CD4-positive, alpha-beta memory T cell (primary cell): ENCODE data around the gene CCDC93. TPM values are rescaled to one million over a fixed set of nuclear protein-coding genes. Genes with fewer than 3 reads are reported as not detected.
"Not testable (repeated sequence)": the region's sequence is repeated elsewhere in the genome, so short reads cannot be mapped to it uniquely, and the experiment has no call there.

Experiments used
- CTCF ChIA-PET: fragments of 350-600 bp; sonication (Branson Sonifier 250); formaldehyde crosslinking; loops from one replicate; lab custom pipeline; 2021; ENCODE audit warnings: inconsistent platforms; ENCODE audit not compliant: partially characterized antibody; lab: Charles Lee
- POLR2A ChIA-PET: fragments of 350-600 bp; sonication (Branson Sonifier 250); formaldehyde crosslinking; loops from one replicate; lab custom pipeline; 2021; ENCODE audit not compliant: partially characterized antibody; lab: Charles Lee
- DNase-seq, 5 donors: peaks; one replicate each; pipeline versions ENCODE4 v3.0.0 to v3.0.0-alpha.2; 2020 to 2022; ENCODE audit warnings: mixed read lengths in 1 of 5
- H3K27ac ChIP-seq: one replicate; pipeline ENCODE4 v1.7.0; 2013; ENCODE audit warnings: low read depth, low read length
- H3K27me3 ChIP-seq: 2 replicates; pipeline ENCODE4 v1.7.0; 2013; ENCODE audit warnings: mild to moderate bottlenecking, low read length, moderate library complexity; ENCODE audit not compliant: insufficient read depth
- H3K36me3 ChIP-seq: 2 replicates; pipeline ENCODE4 v1.7.0; 2013; ENCODE audit warnings: mild to moderate bottlenecking, low read length, moderate library complexity; ENCODE audit not compliant: insufficient read depth
- H3K4me1 ChIP-seq: 2 replicates; pipeline ENCODE4 v1.7.0; 2013; ENCODE audit warnings: mild to moderate bottlenecking, low read length, moderate library complexity; ENCODE audit not compliant: insufficient read depth
- H3K4me3 ChIP-seq, 2 donors: one replicate each; pipeline ENCODE4 v1.7.0; 2013; ENCODE audit warnings: low read length in 2 of 2, mild to moderate bottlenecking in 1 of 2
- H3K9me3 ChIP-seq, 2 donors: one replicate each; pipeline ENCODE4 v1.7.0; 2013; ENCODE audit warnings: low read length in 2 of 2, control low read depth in 1 of 2; ENCODE audit not compliant: control insufficient read depth in 1 of 2
- H3K27ac Mint-ChIP-seq, 7 donors: one replicate each; pipeline ENCODE4 v1.8.0; 2020 to 2021; ENCODE audit warnings: mixed read lengths in 7 of 7, mild to moderate bottlenecking in 6 of 7, inconsistent platforms in 3 of 7, moderate library complexity in 3 of 7
- H3K27me3 Mint-ChIP-seq, 2 donors: one replicate each; pipeline ENCODE4 v1.8.0; 2020 to 2021; ENCODE audit warnings: mixed read lengths in 2 of 2
- H3K36me3 Mint-ChIP-seq, 2 donors: one replicate each; pipeline ENCODE4 v1.8.0; 2020 to 2021; ENCODE audit warnings: mixed read lengths in 2 of 2, inconsistent platforms in 1 of 2, mild to moderate bottlenecking in 1 of 2
- H3K4me1 Mint-ChIP-seq, 4 donors: one replicate each; pipeline ENCODE4 v1.8.0; 2020 to 2021; ENCODE audit warnings: mixed read lengths in 4 of 4, mild to moderate bottlenecking in 1 of 4
- H3K4me3 Mint-ChIP-seq, 8 donors: one replicate each; pipeline ENCODE4 v1.8.0; 2020 to 2021; ENCODE audit warnings: mixed read lengths in 8 of 8, mild to moderate bottlenecking in 7 of 8, moderate library complexity in 6 of 8, inconsistent platforms in 3 of 8
- H3K9me3 Mint-ChIP-seq, 8 donors: one replicate each; pipeline ENCODE4 v1.8.0; 2020 to 2021; ENCODE audit warnings: mixed read lengths in 8 of 8, mild to moderate bottlenecking in 5 of 8, inconsistent platforms in 3 of 8, moderate library complexity in 1 of 8
- intact Hi-C: fragments of 100-400 bp; cut with micrococcal nuclease; formaldehyde crosslinking; loops from one replicate; pipeline ENCODE4 v1.15.1; 2023
- polyA plus RNA-seq, 2 donors: library from polyadenylated mRNA; unstranded; fragments of 300-500 nt; fragmentation: Illumina TruSeq; gene quantifications; one replicate each; pipeline ENCODE4 v1.2.3, GENCODE V29; 2021
- total RNA-seq, 2 experiments: library from RNA; stranded (reverse); gene quantifications; one replicate each; pipeline ENCODE4 v1.2.3, GENCODE V29; 2021

Gene CCDC93
- total and polyA plus RNA-seq, 4 experiments from 2014 or later = 3.2 to 73.3 (median 40.5) TPM

DNA sequence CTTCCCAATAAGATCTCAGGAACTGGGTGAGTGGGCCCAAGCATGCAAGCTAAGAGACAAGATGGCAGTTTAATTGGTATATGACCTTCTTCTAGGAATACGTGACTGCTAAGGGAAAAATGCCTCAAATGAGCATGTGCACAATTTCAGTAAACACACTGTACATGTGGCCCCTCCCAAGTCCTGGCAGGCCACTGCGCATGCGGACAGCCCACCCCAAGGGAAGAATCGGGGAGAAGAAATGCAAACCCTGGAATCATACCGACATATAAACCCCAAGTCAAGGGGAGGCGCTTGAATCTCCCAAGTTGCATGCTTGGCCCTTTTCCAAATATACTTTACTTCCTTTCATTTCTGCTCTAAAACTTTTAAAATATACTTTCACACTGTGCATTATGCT lies 15.2 kb upstream of the CCDC93 start:
- ChIA-PET POLR2A (no interaction called here), CTCF (interaction anchor here (0.8 to 3.5 kb wide), 5 partner anchors 8 to 25 kb away, joined by 3 to 24 read pairs (median 4); no protein-coding TSS in a partner anchor)
- Histone ChIP-seq H3K27me3 (peaks cover 9% of the 10 kb centered on the region), H3K27ac (no peak overlapping the region), H3K4me1 (no peaks in the 10 kb centered on the region), H3K9me3 (no peaks in the 10 kb centered on the region), H3K4me3 (no peak overlapping the region), H3K36me3 (no peaks in the 10 kb centered on the region)
- Mint-ChIP-seq H3K27me3 (peaks cover 24 to 31% of the 10 kb centered on the region in 2 donors), H3K4me1 (no peaks in the 10 kb centered on the region), H3K4me3 (no peak overlapping the region), H3K27ac (no peak overlapping the region), H3K9me3 (no peaks in the 10 kb centered on the region), H3K36me3 (no peaks in the 10 kb centered on the region)
- intact Hi-C loops = loop anchor here (10.0 kb wide), 1 partner anchor 286 kb away; no protein-coding TSS in a partner anchor
- DNase-seq = no peak

DNA sequence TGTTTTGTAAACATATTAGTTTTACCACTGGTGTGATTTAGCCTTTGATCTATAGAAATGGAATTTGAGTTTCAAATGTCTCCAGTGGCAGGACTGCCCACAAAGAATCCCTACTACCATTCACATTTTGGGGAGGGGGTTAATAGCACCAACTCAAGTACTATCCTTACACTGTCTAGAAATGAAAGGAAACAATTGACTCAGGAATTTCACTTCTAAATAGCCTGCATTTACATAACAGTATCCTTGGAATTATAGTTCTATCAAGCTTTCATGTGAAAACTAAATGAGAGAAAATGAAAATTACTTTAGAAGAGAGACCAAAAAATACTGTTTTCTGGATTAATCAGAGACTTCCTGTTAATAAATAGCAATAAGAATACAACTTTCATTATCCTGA lies 7.5 kb upstream of the CCDC93 start:
- Histone ChIP-seq H3K9me3 (no peaks in the 10 kb centered on the region), H3K4me1 (no peaks in the 10 kb centered on the region), H3K27me3 (no peaks in the 10 kb centered on the region), H3K36me3 (no peaks in the 10 kb centered on the region), H3K27ac (no peak overlapping the region), H3K4me3 (no peak overlapping the region)
- Mint-ChIP-seq H3K36me3 (no peaks in the 10 kb centered on the region), H3K9me3 (no peaks in the 10 kb centered on the region), H3K27me3 (peaks cover 3 to 5% of the 10 kb centered on the region in 2 donors), H3K27ac (no peak overlapping the region), H3K4me1 (peaks cover 0 to 6% (median 3%) of the 10 kb centered on the region in 4 donors), H3K4me3 (no peak overlapping the region)
- DNase-seq = no peak
- ChIA-PET POLR2A (no interaction called here), CTCF (interaction anchor here (1.1 to 1.2 kb wide), 2 partner anchors 11 to 18 kb away, joined by 5 to 7 read pairs; no protein-coding TSS in a partner anchor)
- intact Hi-C loops = loop anchor here (10.0 kb wide), 1 partner anchor 293 kb away; no protein-coding TSS in a partner anchor

DNA sequence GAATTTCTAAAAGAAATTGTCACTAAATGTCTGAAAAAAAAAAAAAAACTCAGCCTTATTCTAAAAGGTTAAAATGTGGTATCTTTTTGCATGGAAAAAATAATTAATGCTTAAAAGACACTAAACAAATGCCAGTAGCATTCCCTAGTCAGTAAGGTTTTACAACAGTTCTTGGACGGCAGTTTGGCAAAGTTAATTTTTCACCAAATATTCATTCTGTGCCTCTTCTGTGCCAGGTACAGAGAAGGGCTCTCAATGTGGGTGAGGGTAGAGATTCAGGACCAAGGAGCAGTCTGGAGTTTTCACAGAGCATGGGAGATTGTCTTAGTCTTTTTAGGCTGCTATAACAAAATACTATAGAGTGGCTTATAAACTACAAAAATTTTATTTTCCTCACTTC lies 6.0 kb upstream of the CCDC93 start:
- ChIA-PET CTCF (no interaction called here), POLR2A (no interaction called here)
- Mint-ChIP-seq H3K27ac (no peak overlapping the region), H3K4me3 (no peak overlapping the region), H3K27me3 (peaks cover 0 to 5% of the 10 kb centered on the region in 2 donors), H3K36me3 (no peaks in the 10 kb centered on the region), H3K4me1 (peaks cover under 1 to 9% (median 4%) of the 10 kb centered on the region in 4 donors), H3K9me3 (no peaks in the 10 kb centered on the region)
- no peak for DNase-seq
- H3K4me1 ChIP-seq = peaks cover 1% of the 10 kb centered on the region
- no peaks in the 10 kb centered on the region for H3K36me3 ChIP-seq
- H3K27me3 ChIP-seq = no peaks in the 10 kb centered on the region
- intact Hi-C loops = loop anchor here (10.0 kb wide), 1 partner anchor 295 kb away; no protein-coding TSS in a partner anchor
- no peak overlapping the region for H3K27ac ChIP-seq
- no peak overlapping the region for H3K4me3 ChIP-seq
- no peaks in the 10 kb centered on the region for H3K9me3 ChIP-seq

- Mint-ChIP-seq H3K27ac (peak overlapping the region in 4 of 7 donors; percentile 26 to 75 (median 72)), H3K36me3 (peaks cover 0 to 13% of the 10 kb centered on the region in 2 donors), H3K9me3 (no peaks in the 10 kb centered on the region), H3K27me3 (peaks cover 0 to under 1% of the 10 kb centered on the region in 2 donors), H3K4me1 (peaks cover 12 to 29% (median 18%) of the 10 kb centered on the region in 4 donors), H3K4me3 (peak overlapping the region in 2 of 8 donors; percentile 24 to 27)
- intact Hi-C loops = no loop called here
- Histone ChIP-seq H3K4me3 (no peak overlapping the region), H3K9me3 (no peaks in the 10 kb centered on the region), H3K27me3 (no peaks in the 10 kb centered on the region), H3K36me3 (no peaks in the 10 kb centered on the region), H3K27ac (no peak overlapping the region), H3K4me1 (peaks cover 18% of the 10 kb centered on the region)
- DNase-seq = no peak
- ChIA-PET CTCF (interaction anchor here (0.6 to 3.3 kb wide), 4 partner anchors 14 to 978 kb away, joined by 3 to 25 read pairs (median 8); partner anchors contain the start of gene DDX18), POLR2A (interaction anchor here (1.4 kb wide), 1 partner anchor 14 kb away, joined by 4 read pairs; no protein-coding TSS in a partner anchor)
Observed at GRCh38 chr2:118016911-118017310, 3.0 kb upstream of the CCDC93 start.

GRCh38 chr2:118015761-118016160 lies 1.9 kb upstream of the CCDC93 start:
- H3K9me3 ChIP-seq, H3K27me3 Mint-ChIP-seq, H3K36me3 ChIP-seq, DNase-seq, H3K9me3 Mint-ChIP-seq, POLR2A ChIA-PET, H3K27me3 ChIP-seq, H3K27ac Mint-ChIP-seq, H3K27ac ChIP-seq, H3K4me3 ChIP-seq: not testable (repeated sequence)
- CTCF ChIA-PET = interaction anchor here (1.0 to 3.3 kb wide), 3 partner anchors 12 to 202 kb away, joined by 4 to 58 read pairs (median 25); partner anchors contain the start of gene DDX18
- Mint-ChIP-seq H3K4me1 (peaks cover 20 to 39% (median 26%) of the 10 kb centered on the region in 4 donors), H3K36me3 (peaks cover 0 to 13% of the 10 kb centered on the region in 2 donors), H3K4me3 (peak overlapping the region in 2 of 8 donors; percentile 11 to 21)
- intact Hi-C loops = loop anchor here (2.0 kb wide), 1 partner anchor 169 kb away; no protein-coding TSS in a partner anchor
- H3K4me1 ChIP-seq = peaks cover 30% of the 10 kb centered on the region

GRCh38 chr2:118014492-118014824 lies 588 bp upstream of the CCDC93 start:
- peak overlapping the region; percentile 98 for H3K27ac ChIP-seq
- Mint-ChIP-seq H3K4me3 (peak overlapping the region; percentile 94 to 98 (median 96)), H3K27ac (peak overlapping the region; percentile 87 to 97 (median 90)), H3K36me3 (peaks cover 0 to 21% of the 10 kb centered on the region in 2 donors), H3K4me1 (peaks cover 26 to 47% (median 34%) of the 10 kb centered on the region in 4 donors), H3K27me3 (no peaks in the 10 kb centered on the region), H3K9me3 (no peaks in the 10 kb centered on the region)
- POLR2A ChIA-PET = interaction anchor here (0.6 to 2.2 kb wide), 10 partner anchors 10 to 1352 kb away, joined by 3 to 14 read pairs (median 4); partner anchors contain the start of genes C2orf76, DBI, DDX18 and INSIG2
- DNase-seq = no peak
- peak overlapping the region; percentile 57 to 95 for H3K4me3 ChIP-seq
- CTCF ChIA-PET = interaction anchor here (0.7 to 3.3 kb wide), 6 partner anchors 10 to 201 kb away, joined by 3 to 58 read pairs (median 7); partner anchors contain the start of genes DDX18 and INSIG2
- no peaks in the 10 kb centered on the region for H3K36me3 ChIP-seq
- H3K9me3 ChIP-seq = no peaks in the 10 kb centered on the region
- intact Hi-C loops = loop anchor here (1.0 to 2.0 kb wide), 5 partner anchors 11 to 1352 kb away; partner anchors contain the start of genes C2orf76, DBI, DDX18 and INSIG2
- H3K27me3 ChIP-seq = no peaks in the 10 kb centered on the region
- H3K4me1 ChIP-seq = peaks cover 35% of the 10 kb centered on the region

DNA sequence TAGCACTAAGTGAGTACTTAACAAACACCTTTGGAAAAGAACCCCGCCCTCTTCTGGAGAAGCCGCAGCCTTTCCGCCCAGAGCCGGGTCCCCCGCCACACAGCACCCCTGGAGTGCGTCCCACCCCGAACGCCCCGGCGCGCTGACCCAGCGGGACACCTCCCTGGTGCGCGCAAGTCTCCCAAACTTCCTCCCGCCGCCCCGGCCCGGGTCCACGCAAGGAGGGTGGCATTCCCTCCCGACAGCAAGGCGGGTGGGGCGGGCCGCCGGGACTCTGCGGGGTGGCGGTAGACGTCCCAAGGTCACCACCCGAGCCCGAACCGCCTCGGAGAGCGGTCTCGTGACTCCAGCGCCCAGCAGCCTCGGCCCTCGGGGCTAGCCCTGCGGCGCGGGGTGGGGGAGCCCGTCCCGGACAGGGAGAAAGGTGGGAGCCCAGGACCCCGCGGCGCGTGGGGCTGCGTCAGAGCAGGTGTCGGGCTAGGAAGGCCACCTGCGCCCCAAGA lies 598 bp downstream of the CCDC93 start:
- peak overlapping the region; percentile 90 to 98 (median 94) for H3K4me3 Mint-ChIP-seq
- Histone ChIP-seq H3K9me3 (no peaks in the 10 kb centered on the region), H3K27ac (peak overlapping the region; percentile 98), H3K27me3 (no peaks in the 10 kb centered on the region), H3K36me3 (peaks cover 4% of the 10 kb centered on the region), H3K4me1 (peaks cover 35% of the 10 kb centered on the region), H3K4me3 (peak overlapping the region; percentile 57 to 68)
- H3K9me3 Mint-ChIP-seq = no peaks in the 10 kb centered on the region
- POLR2A ChIA-PET = interaction anchor here (1.0 to 2.2 kb wide), 6 partner anchors 9 to 199 kb away, joined by 3 to 14 read pairs (median 6); partner anchors contain the start of genes DDX18 and INSIG2
- peak in 4 of 5 donors; percentile 22 to 43 (median 32) for DNase-seq
- peak overlapping the region; percentile 90 to 97 (median 93) for H3K27ac Mint-ChIP-seq
- CTCF ChIA-PET = interaction anchor here (2.5 to 3.3 kb wide), 3 partner anchors 9 to 200 kb away, joined by 25 to 58 read pairs (median 54); partner anchors contain the start of gene DDX18
- peaks cover 26 to 47% (median 37%) of the 10 kb centered on the region in 4 donors for H3K4me1 Mint-ChIP-seq
- H3K36me3 Mint-ChIP-seq = peaks cover 3 to 26% of the 10 kb centered on the region in 2 donors
- H3K27me3 Mint-ChIP-seq = no peaks in the 10 kb centered on the region
- intact Hi-C loops = no loop called here
